ENCODE data around the gene LGALS13.

DNA sequence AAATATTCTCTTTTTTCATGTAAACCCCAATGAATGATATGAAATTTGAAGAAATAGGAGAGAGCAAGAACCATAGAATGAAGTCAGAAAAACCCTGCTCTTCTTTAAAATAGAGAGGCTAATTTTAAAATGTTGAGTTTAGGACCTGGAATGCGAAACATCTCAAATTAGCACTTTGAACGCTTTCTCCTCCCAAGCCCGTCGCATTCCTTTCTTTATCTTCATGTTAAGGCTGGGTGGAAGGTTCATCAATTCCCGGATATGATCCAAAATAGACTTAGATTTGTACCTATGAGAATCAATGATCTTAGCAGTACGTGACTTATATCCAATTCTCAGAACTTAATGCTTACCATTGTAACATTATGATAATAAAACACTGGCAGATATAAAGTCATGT, 29.3 kb downstream of the LGALS13 start:
- TF ChIP-seq, protein P1, sequence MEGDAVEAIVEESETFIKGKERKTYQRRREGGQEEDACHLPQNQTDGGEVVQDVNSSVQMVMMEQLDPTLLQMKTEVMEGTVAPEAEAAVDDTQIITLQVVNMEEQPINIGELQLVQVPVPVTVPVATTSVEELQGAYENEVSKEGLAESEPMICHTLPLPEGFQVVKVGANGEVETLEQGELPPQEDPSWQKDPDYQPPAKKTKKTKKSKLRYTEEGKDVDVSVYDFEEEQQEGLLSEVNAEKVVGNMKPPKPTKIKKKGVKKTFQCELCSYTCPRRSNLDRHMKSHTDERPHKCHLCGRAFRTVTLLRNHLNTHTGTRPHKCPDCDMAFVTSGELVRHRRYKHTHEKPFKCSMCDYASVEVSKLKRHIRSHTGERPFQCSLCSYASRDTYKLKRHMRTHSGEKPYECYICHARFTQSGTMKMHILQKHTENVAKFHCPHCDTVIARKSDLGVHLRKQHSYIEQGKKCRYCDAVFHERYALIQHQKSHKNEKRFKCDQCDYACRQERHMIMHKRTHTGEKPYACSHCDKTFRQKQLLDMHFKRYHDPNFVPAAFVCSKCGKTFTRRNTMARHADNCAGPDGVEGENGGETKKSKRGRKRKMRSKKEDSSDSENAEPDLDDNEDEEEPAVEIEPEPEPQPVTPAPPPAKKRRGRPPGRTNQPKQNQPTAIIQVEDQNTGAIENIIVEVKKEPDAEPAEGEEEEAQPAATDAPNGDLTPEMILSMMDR (conservative IDR thresholded peaks at IDR 0.05 in 1 of 2, IDR thresholded peaks at IDR 0.05 in 1 of 2; ENCODE audit: low read depth in 1 of 2, low read length in 2 of 2) = no peak
- TF ChIP-seq EZH2 (IDR thresholded peaks at IDR 0.05; ENCODE audit: low read length, missing control alignments) = no peak
